ENCODE results near the gene IFNA1.

IFNA1 gene

DNA sequence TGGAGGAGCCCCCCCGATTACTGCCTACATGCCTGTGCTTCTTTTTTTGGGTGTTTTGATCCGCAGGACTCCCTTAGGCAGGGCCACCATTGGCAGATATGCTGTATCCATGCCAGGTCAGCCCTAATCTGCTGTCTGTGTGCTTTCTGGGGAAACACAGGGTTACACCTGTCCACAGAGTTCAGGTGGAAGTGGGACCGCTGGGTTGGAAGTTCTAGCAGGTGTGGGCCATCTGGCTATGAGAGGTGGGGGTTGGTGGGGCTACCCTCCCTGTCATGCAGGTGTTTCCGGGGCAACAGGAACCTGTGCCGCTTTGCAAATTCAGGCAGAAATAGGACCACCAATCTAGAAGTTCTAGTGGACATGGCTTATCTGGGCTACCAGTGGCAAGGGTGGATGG, 24.9 kb downstream of the IFNA1 start:
- TF ChIP-seq, protein P1, sequence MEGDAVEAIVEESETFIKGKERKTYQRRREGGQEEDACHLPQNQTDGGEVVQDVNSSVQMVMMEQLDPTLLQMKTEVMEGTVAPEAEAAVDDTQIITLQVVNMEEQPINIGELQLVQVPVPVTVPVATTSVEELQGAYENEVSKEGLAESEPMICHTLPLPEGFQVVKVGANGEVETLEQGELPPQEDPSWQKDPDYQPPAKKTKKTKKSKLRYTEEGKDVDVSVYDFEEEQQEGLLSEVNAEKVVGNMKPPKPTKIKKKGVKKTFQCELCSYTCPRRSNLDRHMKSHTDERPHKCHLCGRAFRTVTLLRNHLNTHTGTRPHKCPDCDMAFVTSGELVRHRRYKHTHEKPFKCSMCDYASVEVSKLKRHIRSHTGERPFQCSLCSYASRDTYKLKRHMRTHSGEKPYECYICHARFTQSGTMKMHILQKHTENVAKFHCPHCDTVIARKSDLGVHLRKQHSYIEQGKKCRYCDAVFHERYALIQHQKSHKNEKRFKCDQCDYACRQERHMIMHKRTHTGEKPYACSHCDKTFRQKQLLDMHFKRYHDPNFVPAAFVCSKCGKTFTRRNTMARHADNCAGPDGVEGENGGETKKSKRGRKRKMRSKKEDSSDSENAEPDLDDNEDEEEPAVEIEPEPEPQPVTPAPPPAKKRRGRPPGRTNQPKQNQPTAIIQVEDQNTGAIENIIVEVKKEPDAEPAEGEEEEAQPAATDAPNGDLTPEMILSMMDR (conservative IDR thresholded peaks at IDR 0.05; ENCODE audit: low read depth, low read length): no peak
- no peak for DNase-seq (ENCODE audit: low read depth)
- H3K4me3 ChIP-seq (ENCODE audit: low read depth, low read length): no peak overlapping the region

DNA sequence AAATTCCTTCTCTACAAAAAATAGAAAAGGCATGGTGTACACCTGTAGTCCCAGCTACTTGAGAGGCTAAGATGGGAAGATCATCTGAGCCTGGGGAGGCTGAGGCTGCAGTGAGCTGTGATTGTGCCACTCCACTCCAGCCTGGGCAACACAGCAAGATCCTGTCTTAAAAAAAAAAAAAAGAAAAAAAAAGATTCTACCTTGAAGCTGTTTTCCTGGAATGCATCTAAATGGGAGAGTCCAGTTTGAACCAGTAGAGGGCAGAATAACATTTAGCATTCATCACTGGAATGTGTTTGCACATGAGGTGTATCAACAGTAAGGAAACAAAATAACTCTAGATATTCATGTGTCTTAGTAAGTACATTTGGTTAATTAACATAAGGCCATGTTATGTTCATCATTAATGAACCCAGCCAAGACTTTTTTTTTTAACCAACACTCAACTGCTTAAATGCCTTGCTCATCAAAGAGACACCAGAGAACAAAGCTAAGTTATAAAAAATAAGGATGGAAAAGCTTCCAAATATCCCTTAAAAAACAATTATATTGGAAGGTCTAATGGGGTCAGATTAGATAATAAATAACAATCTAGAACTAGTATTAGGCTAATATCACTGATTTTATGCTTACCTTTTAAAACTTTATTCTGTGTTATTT, 25.8 kb downstream of the IFNA1 start:
- peak; percentile 87 for DNase-seq (ENCODE audit: low read depth)
- TF ChIP-seq, protein P1 (conservative IDR thresholded peaks at IDR 0.05; ENCODE audit: low read depth, low read length): peak; percentile 75
- no peak overlapping the region for H3K4me3 ChIP-seq (ENCODE audit: low read depth, low read length)

DNA sequence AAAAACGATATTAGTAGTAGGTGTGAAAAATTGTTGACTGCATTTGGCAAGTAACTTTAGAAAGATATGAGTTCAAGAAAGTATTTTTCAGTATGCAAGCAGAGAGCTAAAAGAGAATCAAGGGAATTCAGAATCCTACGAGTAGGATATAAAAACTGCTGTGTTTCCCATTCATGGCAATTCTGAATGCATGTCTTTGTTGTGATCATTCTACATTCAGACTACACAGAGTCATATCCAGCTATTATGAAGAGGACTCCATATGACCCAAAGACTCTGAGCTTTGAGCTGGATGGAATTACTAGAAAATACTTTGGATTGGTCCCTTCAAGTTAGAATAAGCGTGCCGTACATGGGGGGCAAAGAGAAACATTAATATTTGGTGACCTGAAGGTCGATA, 29.9 kb downstream of the IFNA1 start:
- H3K4me3 ChIP-seq (ENCODE audit: low read depth, low read length): no peak overlapping the region
- no peak for DNase-seq (ENCODE audit: low read depth)
- TF ChIP-seq, protein P1 (conservative IDR thresholded peaks at IDR 0.05; ENCODE audit: low read depth, low read length): no peak

DNA sequence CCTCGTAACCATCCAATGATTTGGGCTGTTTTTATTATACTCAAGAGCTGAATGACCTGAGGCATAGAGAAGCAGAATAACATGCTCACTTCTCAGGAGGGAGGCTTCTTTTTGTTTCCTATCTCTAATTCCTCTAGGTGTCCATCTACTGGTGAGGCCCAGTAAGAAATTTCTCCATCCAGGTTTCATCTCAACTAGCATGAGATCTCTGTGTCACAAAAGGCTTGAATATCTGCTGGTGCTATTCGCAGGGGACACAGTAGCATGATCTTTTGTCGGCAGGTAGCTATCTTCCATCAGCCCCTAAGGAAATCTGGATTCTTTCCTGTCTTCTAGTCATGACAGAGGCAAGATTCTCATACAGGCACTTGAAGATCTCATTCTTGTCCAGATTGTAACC, 33.0 kb downstream of the IFNA1 start:
- H3K4me3 ChIP-seq (ENCODE audit: low read depth, low read length): no peak overlapping the region
- TF ChIP-seq, protein P1 (conservative IDR thresholded peaks at IDR 0.05; ENCODE audit: low read depth, low read length): peak; percentile 36
- peak; percentile 17 for DNase-seq (ENCODE audit: low read depth)

DNA sequence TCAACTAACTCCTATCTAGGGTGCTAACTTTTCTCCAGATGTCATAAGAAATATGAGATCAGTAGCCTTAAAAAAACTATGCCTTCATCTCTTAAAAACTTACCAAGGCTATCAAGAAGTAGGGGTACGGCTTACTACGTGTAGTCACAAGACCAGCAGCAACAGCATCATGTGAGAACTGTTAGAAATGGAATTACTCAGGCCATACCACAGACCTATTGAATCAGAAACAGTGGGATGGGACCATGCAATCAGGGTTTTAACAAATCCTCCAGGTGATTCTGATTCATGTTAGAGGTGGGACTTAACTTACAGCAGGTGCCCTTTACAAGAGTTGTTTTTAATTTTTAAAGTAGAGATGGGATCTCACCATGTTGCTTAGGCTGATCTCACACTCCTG, 37.2 kb downstream of the IFNA1 start:
- peak; percentile 9 for DNase-seq (ENCODE audit: low read depth)
- TF ChIP-seq, protein P1 (conservative IDR thresholded peaks at IDR 0.05; ENCODE audit: low read depth, low read length): no peak
- H3K4me3 ChIP-seq (ENCODE audit: low read depth, low read length): no peak overlapping the region

DNA sequence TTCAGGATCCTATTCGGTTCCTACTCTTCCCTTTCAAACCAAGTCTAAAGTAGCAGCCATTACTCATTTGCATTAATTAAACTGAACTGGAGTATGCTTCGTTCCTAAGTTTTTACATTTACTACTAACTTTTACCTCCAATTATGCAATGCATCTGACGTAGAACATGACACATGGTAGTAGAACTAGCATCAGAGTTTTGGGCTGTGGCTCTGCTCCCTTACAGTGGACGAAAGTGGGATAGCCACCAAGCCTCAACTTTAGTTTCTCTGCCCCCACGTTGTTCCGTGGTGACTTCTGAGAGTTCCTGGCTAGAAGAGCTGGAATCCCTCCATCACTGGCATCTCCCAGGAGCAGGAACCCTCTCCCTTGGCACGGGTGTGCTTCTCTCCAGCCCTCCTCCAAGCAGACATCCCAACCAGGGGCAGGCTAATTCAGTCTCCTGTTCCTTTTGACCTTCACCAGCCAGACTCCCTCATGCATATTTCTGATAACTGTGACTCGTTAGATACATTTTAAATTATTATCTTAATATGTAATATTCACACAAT, 39.0 kb downstream of the IFNA1 start:
- no peak overlapping the region for H3K4me3 ChIP-seq (ENCODE audit: low read depth, low read length)
- TF ChIP-seq, protein P1 (conservative IDR thresholded peaks at IDR 0.05; ENCODE audit: low read depth, low read length): no peak
- DNase-seq (ENCODE audit: low read depth): no peak

DNA sequence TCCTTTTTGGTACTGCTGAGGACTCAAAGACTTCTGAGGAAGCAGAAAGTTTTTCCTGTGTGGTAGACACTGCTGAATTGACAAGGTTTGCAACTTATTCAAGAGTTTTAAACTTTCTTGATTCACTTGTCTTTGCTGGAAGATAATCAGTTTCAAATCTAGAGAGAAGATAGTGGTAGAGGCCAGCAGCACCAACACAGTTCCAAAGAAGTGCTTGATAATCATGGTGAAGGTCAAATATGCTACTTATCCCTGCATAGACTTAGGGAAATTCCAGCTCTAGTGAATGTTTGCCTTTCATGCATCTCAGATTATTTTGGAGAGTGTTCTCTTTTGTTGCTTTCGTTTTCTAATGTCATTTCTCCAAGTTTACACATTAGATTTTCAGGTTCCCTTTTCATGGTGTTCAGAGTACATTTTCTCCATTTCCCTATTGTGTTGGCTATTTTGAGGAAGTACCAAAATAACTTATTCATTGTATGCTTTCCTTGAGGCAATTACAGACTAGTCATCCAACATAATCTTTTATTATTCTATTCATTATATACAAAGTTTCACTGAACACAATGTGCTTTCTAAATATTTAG, 41.3 kb downstream of the IFNA1 start:
- TF ChIP-seq, protein P1 (conservative IDR thresholded peaks at IDR 0.05; ENCODE audit: low read depth, low read length): no peak
- no peak overlapping the region for H3K4me3 ChIP-seq (ENCODE audit: low read depth, low read length)
- no peak for DNase-seq (ENCODE audit: low read depth)

Measured in choroid plexus epithelial cell (primary cell).